Measurements from ENCODE around the gene CCDC159.
"Not testable (repeated sequence)": the region's sequence is repeated elsewhere in the genome, so short reads cannot be mapped to it uniquely, and the experiment has no call there.

DNA sequence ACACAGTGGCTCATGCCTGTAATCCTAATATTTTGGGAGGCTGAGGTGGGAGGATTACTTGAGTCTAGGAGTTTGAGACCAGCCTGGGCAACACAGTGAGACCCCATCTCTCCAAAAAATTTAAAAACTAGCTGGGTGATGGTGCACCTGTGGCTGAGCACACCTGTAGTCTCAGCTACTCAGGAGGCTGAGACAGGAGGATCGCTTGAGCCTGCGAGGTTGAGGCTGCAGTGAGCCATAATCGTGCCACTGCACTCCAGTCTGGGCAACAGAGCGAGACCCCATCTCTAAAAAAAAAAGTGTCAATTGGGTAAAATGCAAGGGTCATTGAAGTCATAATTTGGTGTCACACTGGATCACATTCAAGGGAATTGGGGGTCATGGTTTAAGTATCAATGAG, 7.8 kb downstream of the CCDC159 start:
- TF ChIP-seq, protein P1, sequence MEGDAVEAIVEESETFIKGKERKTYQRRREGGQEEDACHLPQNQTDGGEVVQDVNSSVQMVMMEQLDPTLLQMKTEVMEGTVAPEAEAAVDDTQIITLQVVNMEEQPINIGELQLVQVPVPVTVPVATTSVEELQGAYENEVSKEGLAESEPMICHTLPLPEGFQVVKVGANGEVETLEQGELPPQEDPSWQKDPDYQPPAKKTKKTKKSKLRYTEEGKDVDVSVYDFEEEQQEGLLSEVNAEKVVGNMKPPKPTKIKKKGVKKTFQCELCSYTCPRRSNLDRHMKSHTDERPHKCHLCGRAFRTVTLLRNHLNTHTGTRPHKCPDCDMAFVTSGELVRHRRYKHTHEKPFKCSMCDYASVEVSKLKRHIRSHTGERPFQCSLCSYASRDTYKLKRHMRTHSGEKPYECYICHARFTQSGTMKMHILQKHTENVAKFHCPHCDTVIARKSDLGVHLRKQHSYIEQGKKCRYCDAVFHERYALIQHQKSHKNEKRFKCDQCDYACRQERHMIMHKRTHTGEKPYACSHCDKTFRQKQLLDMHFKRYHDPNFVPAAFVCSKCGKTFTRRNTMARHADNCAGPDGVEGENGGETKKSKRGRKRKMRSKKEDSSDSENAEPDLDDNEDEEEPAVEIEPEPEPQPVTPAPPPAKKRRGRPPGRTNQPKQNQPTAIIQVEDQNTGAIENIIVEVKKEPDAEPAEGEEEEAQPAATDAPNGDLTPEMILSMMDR (IDR thresholded peaks at IDR 0.05 in 8 of 11, conservative IDR thresholded peaks at IDR 0.05 in 3 of 11), result not testable (repeated sequence)
- not testable (repeated sequence) for TF ChIP-seq POLR2A (IDR thresholded peaks at IDR 0.05)

Measured in spleen (tissue), 7 donors.